ENCODE results near the gene KLHL25. TPM values are rescaled to one million over a fixed set of nuclear protein-coding genes. Genes with fewer than 3 reads are reported as not detected.

Gene KLHL25
- polyA plus RNA-seq, 1 donor from 2014 or later = 38.9 TPM

- H3K36me3 ChIP-seq (ENCODE audit: insufficient read depth, low read length) = no peaks in the 10 kb centered on the region
- H3K4me3 ChIP-seq (ENCODE audit: low read length) = no peak overlapping the region
- H3K9me3 ChIP-seq (ENCODE audit: low read length) = no peaks in the 10 kb centered on the region
- H3F3A ChIP-seq (ENCODE audit: insufficient read depth, low read length, poor library complexity, severe bottlenecking) = no peaks in the 10 kb centered on the region
- H2AFZ ChIP-seq (ENCODE audit: low read depth, low read length) = no peak overlapping the region
- TF ChIP-seq REST (IDR thresholded peaks at IDR 0.05; ENCODE audit: borderline replicate concordance) (no peak), RAD21 (conservative IDR thresholded peaks at IDR 0.05) (no peak), EZH2 (IDR thresholded peaks at IDR 0.05; ENCODE audit: borderline replicate concordance, insufficient read depth, low read length, poor library complexity, severe bottlenecking) (no peak), TAF1 (IDR thresholded peaks at IDR 0.05; ENCODE audit: low read depth) (no peak), CTCF (IDR thresholded peaks at IDR 0.05; ENCODE audit: poor library complexity, severe bottlenecking) (no peak), POLR2AphosphoS5 (IDR thresholded peaks at IDR 0.05) (no peak), SMC3 (conservative IDR thresholded peaks at IDR 0.05; ENCODE audit: poor library complexity) (no peak), EP300 (conservative IDR thresholded peaks at IDR 0.05; ENCODE audit: poor library complexity, severe bottlenecking) (no peak), MXI1 (conservative IDR thresholded peaks at IDR 0.05; ENCODE audit: poor library complexity, severe bottlenecking) (no peak)
- no peaks in the 10 kb centered on the region for H3K9me2 ChIP-seq (ENCODE audit: insufficient read depth, low read length)
- no peaks in the 10 kb centered on the region for H4K20me1 ChIP-seq (ENCODE audit: insufficient read depth)
- no peak overlapping the region for H3K27ac ChIP-seq (ENCODE audit: low read length)
- H3K9ac ChIP-seq (ENCODE audit: low read length) = no peak overlapping the region
- no peak overlapping the region for H3K4me2 ChIP-seq (ENCODE audit: low read length)
- H3K27me3 ChIP-seq (ENCODE audit: insufficient read depth, low read depth, low read length) = no peaks in the 10 kb centered on the region
- no peaks in the 10 kb centered on the region for H3K79me2 ChIP-seq (replicated peaks; ENCODE audit: insufficient read depth, low read length)
Observed at GRCh38 chr15:85757073-85757938, 37.4 kb downstream of the KLHL25 start.

- Histone ChIP-seq H2AFZ (ENCODE audit: low read depth, low read length) (no peak overlapping the region), H3F3A (ENCODE audit: insufficient read depth, low read length, poor library complexity, severe bottlenecking) (no peaks in the 10 kb centered on the region), H3K4me3 (ENCODE audit: low read length) (no peak overlapping the region), H3K9me3 (ENCODE audit: low read length) (no peaks in the 10 kb centered on the region), H3K4me2 (ENCODE audit: low read length) (no peak overlapping the region), H4K20me1 (ENCODE audit: insufficient read depth) (no peaks in the 10 kb centered on the region), H3K9me2 (ENCODE audit: insufficient read depth, low read length) (no peaks in the 10 kb centered on the region), H3K9ac (ENCODE audit: low read length) (no peak overlapping the region), H3K27me3 (ENCODE audit: insufficient read depth, low read depth, low read length) (no peaks in the 10 kb centered on the region), H3K79me2 (replicated peaks; ENCODE audit: insufficient read depth, low read length) (no peaks in the 10 kb centered on the region), H3K27ac (ENCODE audit: low read length) (no peak overlapping the region), H3K36me3 (ENCODE audit: insufficient read depth, low read length) (no peaks in the 10 kb centered on the region)
- no peak for TF ChIP-seq CTCF (IDR thresholded peaks at IDR 0.05; ENCODE audit: poor library complexity, severe bottlenecking)
- TF ChIP-seq REST (IDR thresholded peaks at IDR 0.05; ENCODE audit: borderline replicate concordance) = no peak
- TF ChIP-seq POLR2AphosphoS5 (IDR thresholded peaks at IDR 0.05) = no peak
- TF ChIP-seq SMC3 (conservative IDR thresholded peaks at IDR 0.05; ENCODE audit: poor library complexity) = no peak
- no peak for TF ChIP-seq MXI1 (conservative IDR thresholded peaks at IDR 0.05; ENCODE audit: poor library complexity, severe bottlenecking)
Observed at GRCh38 chr15:85756411-85757072, 38.2 kb downstream of the KLHL25 start.

Data from neural cell (in vitro differentiated cells).